Measurements from ENCODE around the gene MTIF2.
"Not testable (repeated sequence)": the region's sequence is repeated elsewhere in the genome, so short reads cannot be mapped to it uniquely, and the experiment has no call there.

MTIF2 gene

DNA sequence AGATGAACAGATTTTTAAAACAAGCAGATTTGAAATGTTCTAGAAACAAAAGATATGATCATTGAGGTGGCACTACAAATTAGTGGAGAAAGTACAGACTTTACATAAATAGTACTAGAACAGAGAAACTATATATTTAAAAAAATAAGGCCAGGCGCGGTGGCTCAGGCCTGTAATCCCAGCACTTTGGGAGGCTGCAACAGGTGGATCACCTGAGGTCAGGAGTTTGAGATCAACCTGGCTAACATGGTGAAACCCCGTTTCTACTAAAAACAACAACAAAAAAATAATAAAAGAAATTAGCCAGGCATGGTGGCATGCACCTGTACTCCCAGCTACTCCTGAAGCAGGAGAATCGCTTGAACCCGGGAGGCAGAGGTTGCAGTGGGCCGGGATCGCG lies 82.2 kb downstream of the MTIF2 start:
- not testable (repeated sequence) for DNase-seq

Data from activated CD4-positive, CD25-positive, alpha-beta regulatory T cell treated with anti-CD3 and anti-CD28 coated beads, Interleukin-2, amount 50 U/mL, for 72 hours (primary cell).